ENCODE measurements around the gene GBF1. TPM values are rescaled to one million over a fixed set of nuclear protein-coding genes. Genes with fewer than 3 reads are reported as not detected.

GBF1 gene
- total RNA-seq, 1 experiment from 2014 or later: 23.7 TPM

DNA sequence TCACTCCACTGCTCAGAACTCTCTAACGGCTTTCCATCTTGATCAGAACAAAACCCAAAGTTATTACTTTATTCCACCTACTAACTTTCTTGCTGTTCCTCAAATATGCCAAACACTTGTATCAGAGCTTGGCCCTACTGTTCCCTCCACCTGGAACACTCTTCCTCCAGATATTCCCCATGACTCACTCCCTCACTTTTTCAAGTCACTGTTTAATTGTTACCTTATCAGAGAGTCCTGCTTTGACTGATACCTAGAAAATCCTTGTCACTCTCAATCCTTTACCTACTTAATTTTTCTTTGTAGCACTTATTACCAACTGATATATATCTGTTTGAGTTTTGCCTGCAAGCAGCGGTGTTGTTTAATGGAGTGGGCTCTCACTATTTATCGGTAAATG lies 144.6 kb downstream of the GBF1 start:
- Mint-ChIP-seq H3K4me1 (peaks cover 24 to 31% of the 10 kb centered on the region in 2 experiments), H3K4me3 (no peak overlapping the region), H3K36me3 (ENCODE audit: insufficient read depth in 1 of 3, low read depth in 3 of 3) (no peaks in the 10 kb centered on the region; a peak in 1 of 7 replicates), H3K9me3 (no peaks in the 10 kb centered on the region), H3K27me3 (ENCODE audit: low read depth) (peaks cover 42% of the 10 kb centered on the region), H3K27ac (no peak overlapping the region; a peak in 1 of 7 replicates)
- no peak overlapping the region for H2AFZ ChIP-seq (ENCODE audit: low read length)
- no peak overlapping the region for H4K91ac ChIP-seq (ENCODE audit: insufficient read length, low read depth, low read length)
- H3K4ac ChIP-seq (ENCODE audit: low read depth, low read length): no peak overlapping the region
- H2AK5ac ChIP-seq (ENCODE audit: insufficient read length, low read length): no peak overlapping the region
- H2BK20ac ChIP-seq (ENCODE audit: low read depth, low read length, poor library complexity, severe bottlenecking): no peak overlapping the region
- no peak overlapping the region for H3K56ac ChIP-seq (ENCODE audit: insufficient read length, low read depth, low read length)
- H3K9me3 ChIP-seq (ENCODE audit: control insufficient read depth, low read depth, low read length): no peaks in the 10 kb centered on the region
- TF ChIP-seq, protein P1, sequence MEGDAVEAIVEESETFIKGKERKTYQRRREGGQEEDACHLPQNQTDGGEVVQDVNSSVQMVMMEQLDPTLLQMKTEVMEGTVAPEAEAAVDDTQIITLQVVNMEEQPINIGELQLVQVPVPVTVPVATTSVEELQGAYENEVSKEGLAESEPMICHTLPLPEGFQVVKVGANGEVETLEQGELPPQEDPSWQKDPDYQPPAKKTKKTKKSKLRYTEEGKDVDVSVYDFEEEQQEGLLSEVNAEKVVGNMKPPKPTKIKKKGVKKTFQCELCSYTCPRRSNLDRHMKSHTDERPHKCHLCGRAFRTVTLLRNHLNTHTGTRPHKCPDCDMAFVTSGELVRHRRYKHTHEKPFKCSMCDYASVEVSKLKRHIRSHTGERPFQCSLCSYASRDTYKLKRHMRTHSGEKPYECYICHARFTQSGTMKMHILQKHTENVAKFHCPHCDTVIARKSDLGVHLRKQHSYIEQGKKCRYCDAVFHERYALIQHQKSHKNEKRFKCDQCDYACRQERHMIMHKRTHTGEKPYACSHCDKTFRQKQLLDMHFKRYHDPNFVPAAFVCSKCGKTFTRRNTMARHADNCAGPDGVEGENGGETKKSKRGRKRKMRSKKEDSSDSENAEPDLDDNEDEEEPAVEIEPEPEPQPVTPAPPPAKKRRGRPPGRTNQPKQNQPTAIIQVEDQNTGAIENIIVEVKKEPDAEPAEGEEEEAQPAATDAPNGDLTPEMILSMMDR (conservative IDR thresholded peaks at IDR 0.05): no peak
- peaks cover 8% of the 10 kb centered on the region for H3K23me2 ChIP-seq (ENCODE audit: insufficient read length, low read depth, low read length, poor library complexity, severe bottlenecking)
- no CpG with 5 or more reads among the region's 3 CpGs for WGBS (ENCODE audit: extremely low coverage, insufficient read length, low lambda C conversion rate)
- H4K5ac ChIP-seq (ENCODE audit: insufficient read length, low read depth, low read length): no peak overlapping the region
- H3K27me3 ChIP-seq (ENCODE audit: insufficient read depth, low read length): peaks cover 11% of the 10 kb centered on the region; the same call in 1 of the 2 replicates
- H3K27ac ChIP-seq (ENCODE audit: insufficient read length, low read depth, low read length): no peak overlapping the region
- H2BK120ac ChIP-seq (ENCODE audit: low read depth, low read length, poor library complexity, severe bottlenecking): no peak overlapping the region
- no peaks in the 10 kb centered on the region for H3K79me2 ChIP-seq (ENCODE audit: insufficient read depth, low read length)
- no peak for DNase-seq
- H3K79me1 ChIP-seq (ENCODE audit: insufficient read depth, low read depth, low read length, poor library complexity, severe bottlenecking): no peaks in the 10 kb centered on the region
- H4K20me1 ChIP-seq (ENCODE audit: control insufficient read depth, insufficient read depth, insufficient read length): peaks cover 4% of the 10 kb centered on the region
- H3T11ph ChIP-seq (ENCODE audit: low read length): no peak overlapping the region
- H3K23ac ChIP-seq (ENCODE audit: insufficient read length, low read depth, low read length): no peak overlapping the region
- no peak overlapping the region for H3K18ac ChIP-seq (ENCODE audit: insufficient read length, low read depth, low read length)
- H2BK15ac ChIP-seq (ENCODE audit: low read depth, low read length): no peak overlapping the region
- H3K4me2 ChIP-seq (ENCODE audit: insufficient read depth, insufficient read length, low read length): no peak overlapping the region
- H2BK5ac ChIP-seq (ENCODE audit: insufficient read length, low read length): no peak overlapping the region
- H3K4me1 ChIP-seq (ENCODE audit: insufficient read depth, low read length): no peaks in the 10 kb centered on the region
- H4K8ac ChIP-seq (replicated peaks; ENCODE audit: insufficient read length, low read depth, low read length): no peak overlapping the region
- H3K9ac ChIP-seq (ENCODE audit: extremely low read depth, insufficient read length, low read length): no peak overlapping the region
- no peak overlapping the region for H2BK12ac ChIP-seq (ENCODE audit: insufficient read length, low read depth, low read length)
- no peak overlapping the region for H3K14ac ChIP-seq (ENCODE audit: insufficient read depth, low read length)
